GM12892 (cell line): ENCODE measurements around the gene HK2.

Experiments used
- POLR2A ChIP-seq: IDR thresholded peaks from 2 replicates; pipeline ENCODE4 v1.6.1; 2011; ENCODE audit warnings: low read depth, low read length, control low read depth
- POLR2AphosphoS5 ChIP-seq: IDR thresholded peaks from 2 replicates; pipeline ENCODE4 v1.6.1; 2011; ENCODE audit warnings: low read depth, low read length, control low read depth

DNA sequence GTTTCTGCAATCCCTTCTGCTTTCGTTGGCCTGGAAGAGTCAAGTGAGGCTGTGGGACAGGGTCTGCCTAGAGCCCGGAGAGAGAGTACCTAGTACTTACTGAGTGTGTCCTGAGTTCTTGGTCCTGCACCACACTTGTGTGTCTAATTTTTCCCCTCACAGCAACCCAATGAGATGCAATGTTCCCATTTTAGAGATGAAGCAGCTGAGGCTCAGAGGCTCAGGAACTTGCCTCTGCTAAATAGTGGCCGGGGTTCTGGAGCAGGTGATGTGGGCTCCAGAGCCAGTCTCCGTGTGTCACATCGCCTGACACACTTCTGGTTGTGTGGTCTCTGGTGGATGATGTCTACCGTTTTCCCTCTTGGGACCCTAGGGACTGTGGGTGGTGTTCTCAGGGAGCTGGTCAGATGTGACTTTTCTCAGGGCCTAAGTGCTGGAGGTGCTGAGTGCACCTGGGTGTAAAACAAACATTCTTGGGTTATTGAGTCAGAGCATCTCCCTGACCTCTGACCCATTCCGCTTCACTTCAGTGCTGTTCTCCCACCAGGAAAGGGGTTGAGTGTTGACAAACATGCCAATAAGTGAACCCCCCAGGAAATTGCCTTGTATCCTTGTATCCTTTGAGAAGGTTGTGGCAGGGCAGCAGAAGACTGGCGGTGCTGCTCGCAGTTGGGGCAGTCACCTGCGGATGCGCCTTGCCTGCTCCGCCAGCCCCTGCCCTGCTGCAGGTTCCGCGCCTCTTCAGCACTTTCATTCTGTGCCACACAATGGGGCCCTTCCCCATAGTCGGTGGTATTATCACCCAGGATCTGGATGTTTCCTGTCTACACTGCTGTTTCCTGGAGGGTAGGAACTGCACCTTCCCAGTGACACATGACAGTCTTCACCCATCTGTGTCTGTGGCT, 32.1 kb downstream of the HK2 start:
- no peak for TF ChIP-seq POLR2A
- TF ChIP-seq POLR2AphosphoS5, result no peak
